Activated T-cell treated with anti-CD3 and anti-CD28 coated beads for 48 hours (primary cell): Measurements from ENCODE around the gene FAM241A.

Experiments used
- DNase-seq: peaks from one replicate; pipeline ENCODE4 v3.0.0-alpha.2; 2020; ENCODE audit warnings: low read depth

The FAM241A gene

DNA sequence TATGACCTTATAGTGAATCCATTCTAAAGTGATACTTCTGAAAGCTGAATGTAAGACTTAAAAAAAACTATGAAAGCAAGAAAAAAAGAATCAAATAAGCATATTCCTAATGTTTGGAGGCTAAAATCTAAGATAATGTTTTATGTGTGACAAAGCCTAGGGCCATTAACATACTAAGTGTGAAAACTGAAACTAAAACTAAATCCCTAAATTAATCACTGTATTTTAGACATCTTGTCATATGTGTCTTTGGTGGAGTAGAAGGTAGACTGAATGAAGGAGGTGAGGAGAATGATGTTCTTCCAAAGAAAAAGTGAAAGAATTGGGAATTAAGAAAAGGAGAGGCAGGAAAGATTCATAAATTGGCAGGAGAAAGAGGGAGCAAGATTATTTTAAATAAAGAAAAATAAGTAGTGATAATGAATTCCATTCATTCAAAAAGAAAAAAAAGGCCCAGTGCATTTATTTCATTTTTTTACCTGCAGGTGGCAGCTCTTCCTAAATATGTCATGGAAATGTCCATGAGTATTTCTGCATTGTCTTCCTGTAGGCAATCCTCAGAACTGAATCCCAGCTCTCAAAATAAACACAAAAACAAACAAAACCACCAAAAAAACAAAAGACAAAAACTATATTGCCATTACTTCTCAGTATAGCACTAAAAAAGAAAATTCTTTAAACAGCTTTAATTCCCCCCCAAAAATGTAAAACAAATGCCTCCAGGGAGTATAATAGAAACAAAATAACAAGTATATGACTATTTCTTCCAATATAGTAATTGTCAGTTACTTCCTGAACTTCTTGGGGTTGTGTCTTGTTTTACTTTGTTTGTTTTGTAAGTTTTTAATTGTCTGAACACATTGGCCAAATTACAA lies 69.4 kb downstream of the FAM241A start:
- no peak for DNase-seq

DNA sequence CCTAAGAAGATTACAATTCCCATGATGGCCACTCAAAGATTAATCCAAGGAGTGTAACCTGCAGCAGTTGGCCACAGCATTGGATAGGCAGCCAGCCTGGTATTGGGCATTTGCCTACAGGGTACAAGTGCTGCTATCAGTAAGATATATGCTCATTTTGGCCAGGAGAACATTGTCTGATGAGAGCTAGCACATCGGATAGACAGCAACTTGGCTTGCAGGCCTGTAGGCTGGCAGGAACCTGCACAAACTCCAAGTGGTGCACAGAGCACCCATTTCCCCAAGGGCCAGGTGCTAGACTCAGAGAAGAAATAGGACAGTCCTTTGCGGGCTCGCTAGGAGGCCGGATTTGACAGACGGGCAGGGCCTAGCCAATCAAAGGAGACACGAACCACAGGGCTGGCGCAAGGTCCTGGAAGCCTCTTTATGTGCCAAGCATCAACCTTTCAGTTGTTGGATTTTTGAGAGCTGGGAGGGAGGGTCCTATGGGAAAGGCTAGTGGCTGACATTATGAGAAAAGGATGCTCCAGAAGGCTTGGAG lies 74.6 kb downstream of the FAM241A start:
- no peak for DNase-seq

DNA sequence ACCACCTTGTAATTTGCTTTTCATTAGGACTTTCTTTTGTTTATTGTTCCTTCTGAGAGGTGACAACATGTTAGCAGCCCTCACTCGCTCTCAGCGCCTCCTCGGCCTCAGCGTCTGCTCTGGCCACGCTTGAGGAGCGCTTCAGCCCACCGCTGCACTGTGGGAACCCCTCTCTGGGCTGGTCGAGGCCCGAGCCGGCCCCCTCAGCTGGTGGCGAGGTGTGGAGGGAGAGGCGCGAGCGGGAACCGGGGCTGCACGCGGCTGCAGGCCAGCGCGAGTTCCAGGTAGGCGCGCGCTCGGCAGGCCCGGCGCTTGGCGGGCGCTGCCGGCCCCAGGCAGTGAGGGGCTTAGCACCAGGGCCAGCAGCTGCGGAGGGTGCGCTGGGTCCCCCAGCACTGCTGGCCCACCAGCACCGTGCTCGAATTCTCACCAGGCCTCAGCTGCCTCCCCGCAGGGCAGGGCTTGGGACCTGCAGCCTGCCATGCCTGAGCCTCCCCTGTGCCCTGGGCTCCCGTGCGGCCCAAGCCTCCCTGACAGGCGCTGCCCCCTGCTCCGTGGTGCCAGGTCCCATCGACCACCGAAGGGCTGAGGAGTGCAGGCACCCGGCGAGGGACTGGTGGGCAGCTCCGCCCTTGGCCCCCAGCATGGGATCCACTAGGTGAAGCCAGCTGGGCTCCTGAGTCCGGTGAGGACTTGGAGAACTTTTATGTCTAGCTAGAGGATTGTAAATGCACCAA lies 77.1 kb downstream of the FAM241A start:
- DNase-seq: no peak

DNA sequence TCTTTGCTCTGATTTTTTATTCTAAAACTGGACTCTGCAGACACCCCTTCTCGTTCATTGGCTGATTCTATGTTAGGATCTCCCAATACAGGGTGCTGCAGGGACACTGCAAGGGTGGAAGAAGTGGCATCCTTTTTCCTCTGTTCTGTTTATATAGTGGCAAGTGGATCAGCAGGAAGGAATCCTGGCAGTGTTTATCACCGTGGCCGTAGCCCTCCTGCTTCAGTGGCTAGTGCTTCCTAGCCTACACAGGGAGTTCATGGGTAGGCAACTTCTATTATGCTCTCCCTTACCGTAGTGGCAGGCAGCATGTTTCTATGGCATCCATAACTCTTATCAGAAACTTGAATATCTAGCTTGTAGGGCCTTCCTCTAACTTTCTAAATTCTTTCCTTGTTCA lies 79.9 kb downstream of the FAM241A start:
- DNase-seq: no peak

DNA sequence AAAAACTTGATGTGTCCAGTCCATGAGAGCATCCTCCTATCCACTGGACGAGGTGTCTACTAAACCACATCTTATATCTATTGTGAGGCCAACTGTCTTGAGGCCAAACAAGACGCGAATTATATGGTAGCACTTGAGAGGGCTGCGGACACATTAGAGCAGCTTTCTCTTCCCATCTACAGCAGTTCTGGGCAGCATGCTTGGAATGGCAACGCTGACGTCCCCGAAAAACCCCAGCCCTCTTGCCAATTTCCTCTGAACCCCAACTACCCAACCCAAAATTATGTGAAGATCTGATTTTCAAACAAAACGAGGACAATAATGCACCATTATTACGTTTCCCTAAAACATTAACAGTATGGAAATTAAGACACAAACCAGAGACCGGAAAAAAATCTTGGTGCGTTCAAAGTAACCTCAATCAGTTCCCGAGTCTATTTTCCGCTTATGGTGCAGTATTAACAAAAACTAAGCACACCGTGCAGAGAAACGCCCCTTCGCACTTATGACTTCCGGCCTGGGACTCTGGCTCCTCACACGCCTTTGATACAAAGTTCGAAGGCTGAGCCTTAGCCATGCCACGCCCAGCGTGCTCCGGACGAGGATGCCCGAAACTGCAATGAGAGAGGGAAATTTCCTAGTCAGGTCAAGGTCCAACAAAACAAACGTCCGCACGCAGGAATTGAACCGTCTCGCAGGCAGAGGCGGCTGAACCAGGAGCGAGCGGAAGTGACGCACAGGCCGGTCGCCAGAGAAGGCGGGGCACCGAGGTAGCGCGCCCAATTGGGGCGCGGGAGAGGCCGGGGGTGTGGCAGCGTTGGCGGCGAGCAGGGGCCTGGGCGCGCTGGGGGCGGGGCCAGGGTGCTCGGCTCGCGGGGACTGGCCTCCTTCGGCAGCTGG lies 85.9 kb downstream of the FAM241A start:
- peak; percentile 99 for DNase-seq

DNA sequence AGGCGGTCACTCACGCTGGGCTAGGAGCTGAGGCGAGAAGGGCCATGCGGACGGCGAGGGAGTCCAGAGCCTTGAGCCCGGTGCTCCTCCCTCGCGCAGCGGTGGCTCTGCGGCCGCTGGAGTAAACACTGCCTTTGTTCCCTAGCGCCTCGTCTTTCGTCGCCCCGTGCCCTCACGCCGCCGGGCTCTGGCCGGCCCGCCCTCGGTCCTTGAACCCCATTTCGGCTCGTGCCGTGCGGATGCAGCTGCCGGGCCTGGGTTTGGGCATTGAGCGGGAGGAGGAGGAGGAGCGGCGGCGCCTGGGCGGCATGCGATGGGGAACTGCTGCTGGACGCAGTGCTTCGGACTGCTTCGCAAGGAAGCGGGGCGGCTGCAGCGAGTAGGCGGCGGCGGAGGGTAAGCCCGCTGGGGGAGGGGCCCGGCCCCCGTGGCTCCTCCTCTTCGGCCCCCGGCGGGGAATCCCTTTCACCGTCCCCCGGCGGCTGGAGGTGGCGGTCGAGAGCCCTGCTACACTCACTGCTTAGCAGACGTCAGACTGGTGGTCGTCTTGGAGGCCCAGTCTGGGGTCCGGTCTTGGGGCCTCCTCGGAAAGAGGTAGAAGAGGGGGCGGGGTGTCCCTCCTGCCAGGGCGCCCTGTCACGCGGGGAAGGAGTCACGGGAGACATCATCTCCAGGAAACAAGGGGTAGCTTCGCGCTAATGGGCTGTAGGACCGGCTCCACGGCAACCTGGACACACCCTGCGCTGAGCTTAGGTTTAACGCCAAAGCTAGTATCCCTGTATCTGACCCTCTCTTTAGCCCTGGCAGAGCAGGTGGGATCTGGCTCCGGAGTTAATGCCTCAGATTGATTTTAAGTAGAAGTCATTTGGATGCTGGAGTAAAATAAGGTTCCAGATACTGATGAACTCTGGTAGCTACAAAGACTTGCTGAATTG lies 86.8 kb downstream of the FAM241A start, which contains the start of gene AP1AR:
AP1AR (plus strand) TSS at position 9 of the 935 bp plus-strand sequence; CDS start at position 314, 305 bp downstream.
- peak; percentile 78 for DNase-seq

DNA sequence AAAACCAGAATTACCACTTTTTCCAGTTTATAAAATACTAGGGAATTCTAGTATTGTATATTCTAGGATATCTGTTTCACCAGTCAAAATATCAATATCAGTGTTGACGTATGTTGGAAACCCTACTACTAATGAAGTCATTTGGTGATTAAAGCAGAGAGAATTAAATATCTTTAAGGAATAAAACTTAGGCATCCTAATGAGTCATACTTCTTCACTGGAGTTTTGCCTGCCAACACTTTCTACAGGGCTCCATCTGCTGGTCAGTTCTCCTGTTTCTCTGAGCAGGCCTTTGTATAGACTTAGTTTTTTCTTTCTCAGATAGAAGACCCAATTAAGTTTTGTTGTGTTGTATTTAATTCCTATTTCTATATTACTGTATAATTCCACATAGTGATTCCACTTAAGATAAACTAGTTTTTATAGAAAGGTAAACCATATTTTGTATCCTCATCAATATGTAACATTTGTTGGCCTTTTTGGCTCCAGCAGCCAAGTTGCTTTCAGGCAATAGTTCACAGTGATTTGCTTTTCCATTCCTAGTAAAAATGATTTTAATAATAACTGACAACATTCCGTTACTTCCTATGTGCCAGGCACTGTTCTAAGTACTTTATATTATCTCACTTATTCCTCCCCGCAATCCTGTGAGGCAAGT lies 89.8 kb downstream of the FAM241A start:
- peak; percentile 9 for DNase-seq

DNA sequence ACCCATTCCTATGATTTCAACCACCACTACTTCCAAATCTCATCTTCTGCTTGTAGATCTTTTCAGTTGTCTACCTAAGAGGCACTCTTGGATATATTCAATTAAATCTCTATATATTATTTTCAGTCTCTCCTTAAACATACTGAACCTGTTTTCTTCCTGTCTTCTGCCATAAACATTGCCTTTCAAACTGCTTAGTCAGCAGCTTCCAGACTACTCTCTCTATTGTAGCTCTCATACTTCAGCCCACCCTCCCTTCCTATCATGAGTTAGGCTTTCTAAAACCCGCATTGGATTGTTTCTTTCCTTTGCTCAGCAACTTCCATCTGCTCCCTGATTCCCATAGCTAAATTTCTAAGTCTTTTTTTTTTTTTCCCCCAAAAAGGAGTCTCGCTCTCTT lies 90.8 kb downstream of the FAM241A start:
- DNase-seq: no peak

DNA sequence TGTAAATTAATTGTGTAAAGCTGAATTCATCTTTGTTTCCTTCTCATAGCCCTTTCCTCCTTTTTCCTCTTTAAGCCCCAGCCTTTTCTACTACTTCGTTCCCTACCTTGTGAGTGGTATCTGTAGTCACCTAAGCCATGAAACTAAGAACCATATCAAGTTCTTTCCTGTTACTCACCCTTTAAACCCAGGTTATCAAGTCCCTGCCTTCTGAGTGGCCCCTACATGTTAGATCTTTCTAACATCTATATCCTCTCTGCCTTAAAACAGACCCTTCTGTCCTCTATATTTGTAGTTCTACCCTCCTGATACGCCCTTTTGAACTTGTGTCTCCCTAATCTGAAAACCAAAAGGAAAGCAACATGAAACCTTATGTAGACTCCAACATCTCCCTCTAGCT lies 93.6 kb downstream of the FAM241A start:
- no peak for DNase-seq
